Measurements from ENCODE around the gene DOK1.
"Not testable (repeated sequence)": the region's sequence is repeated elsewhere in the genome, so short reads cannot be mapped to it uniquely, and the experiment has no call there.

The DOK1 gene

GRCh38 chr2:74548900-74549826, 5.4 kb upstream of the DOK1 start:
- no peak for DNase-seq

- no peak for DNase-seq
Observed at GRCh38 chr2:74550231-74550630, 4.3 kb upstream of the DOK1 start.

GRCh38 chr2:74551530-74551929, 3.0 kb upstream of the DOK1 start:
- no peak for DNase-seq

GRCh38 chr2:74551942-74552913, 2.3 kb upstream of the DOK1 start:
- no peak for DNase-seq

- DNase-seq: no peak
Observed at GRCh38 chr2:74552914-74553811, 1.4 kb upstream of the DOK1 start.

- DNase-seq: no peak
Observed at GRCh38 chr2:74554820-74555531, 456 bp downstream of the DOK1 start.

GRCh38 chr2:74555610-74556103, 1.1 kb downstream of the DOK1 start:
- no peak for DNase-seq

- no peak for DNase-seq
Observed at GRCh38 chr2:74556159-74556558, 1.6 kb downstream of the DOK1 start.

GRCh38 chr2:74556831-74557370, 2.4 kb downstream of the DOK1 start:
- no peak for DNase-seq

GRCh38 chr2:74558284-74559230, 4.0 kb downstream of the DOK1 start:
- no peak for DNase-seq

GRCh38 chr2:74559912-74560311, 5.4 kb downstream of the DOK1 start:
- no peak for DNase-seq

- no peak for DNase-seq
Observed at GRCh38 chr2:74560591-74560990, 6.1 kb downstream of the DOK1 start.

- not testable (repeated sequence) for DNase-seq
Observed at GRCh38 chr2:74561022-74561421, 6.5 kb downstream of the DOK1 start.

- no peak for DNase-seq
Observed at GRCh38 chr2:74562126-74562775, 7.7 kb downstream of the DOK1 start.

GRCh38 chr2:74564222-74564621, 9.7 kb downstream of the DOK1 start:
- DNase-seq: no peak

GRCh38 chr2:74566076-74566753, 11.7 kb downstream of the DOK1 start:
- no peak for DNase-seq

GRCh38 chr2:74566754-74567085, 12.2 kb downstream of the DOK1 start:
- DNase-seq: no peak

GRCh38 chr2:74567881-74568280, 13.4 kb downstream of the DOK1 start:
- no peak for DNase-seq

GRCh38 chr2:74569686-74570085, 15.2 kb downstream of the DOK1 start:
- no peak for DNase-seq
